GM03348 (cell line): Measurements from ENCODE around the gene MREG.
"Not testable (repeated sequence)": the region's sequence is repeated elsewhere in the genome, so short reads cannot be mapped to it uniquely, and the experiment has no call there.

Source experiments
- DNase-seq: peaks from one replicate; pipeline ENCODE4 v3.0.0; 2012; ENCODE audit warnings: low spot score

The MREG gene

DNA sequence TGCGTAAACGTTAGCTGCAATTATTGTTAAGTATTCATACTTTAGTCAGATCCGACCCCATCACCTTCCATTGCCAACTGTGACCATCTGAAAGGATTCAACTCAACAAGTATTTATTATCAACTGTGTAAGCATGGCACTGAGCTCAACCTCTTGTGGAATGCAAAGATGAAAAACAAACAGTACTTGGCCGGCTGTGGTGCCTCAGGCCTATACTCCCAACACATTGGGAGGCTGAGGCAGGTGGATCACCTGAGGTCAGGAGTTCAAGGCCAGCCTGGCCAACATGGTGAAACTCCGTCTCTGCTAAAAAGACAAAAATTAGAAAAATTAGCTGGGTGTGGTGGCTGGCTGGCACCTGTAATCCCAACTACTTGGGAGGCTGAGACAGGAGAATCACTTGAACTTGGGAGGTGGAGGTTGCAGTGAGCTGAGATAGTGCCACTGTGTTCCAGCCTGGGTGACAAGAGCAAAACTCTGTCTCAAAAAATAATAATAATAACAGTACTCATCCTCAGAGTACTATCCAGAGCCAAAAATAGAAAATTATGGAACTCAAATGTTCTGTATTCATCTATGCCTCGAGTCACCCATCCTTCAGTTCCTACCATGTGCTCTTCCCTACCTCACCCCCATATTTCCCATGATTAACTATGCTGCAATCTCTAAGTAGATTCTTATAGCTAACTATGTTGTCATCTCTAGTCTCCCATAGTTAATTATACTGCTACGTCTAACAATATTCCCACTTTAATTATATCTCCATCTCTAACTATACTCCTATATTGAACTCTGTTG lies 8.6 kb upstream of the MREG start:
- no peak for DNase-seq

DNA sequence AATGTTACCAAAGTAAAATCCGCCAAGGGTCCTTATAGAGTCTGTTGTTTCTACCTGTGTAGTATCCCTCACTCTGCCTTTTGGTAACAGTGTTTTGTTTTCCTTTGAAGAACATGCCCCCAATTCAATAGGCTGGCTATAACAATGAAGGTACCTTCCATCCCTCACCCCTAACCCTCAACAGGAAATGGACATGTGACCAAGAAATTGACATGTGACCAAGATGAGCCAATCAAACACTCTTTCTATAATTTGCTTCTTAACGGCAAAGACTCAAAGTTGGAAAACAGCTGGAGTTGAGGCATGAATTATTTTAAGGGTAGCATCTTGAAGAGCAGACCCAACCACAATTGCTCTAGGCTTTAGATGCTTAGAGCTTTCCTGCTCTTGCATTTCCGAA lies 5.4 kb upstream of the MREG start:
- no peak for DNase-seq

DNA sequence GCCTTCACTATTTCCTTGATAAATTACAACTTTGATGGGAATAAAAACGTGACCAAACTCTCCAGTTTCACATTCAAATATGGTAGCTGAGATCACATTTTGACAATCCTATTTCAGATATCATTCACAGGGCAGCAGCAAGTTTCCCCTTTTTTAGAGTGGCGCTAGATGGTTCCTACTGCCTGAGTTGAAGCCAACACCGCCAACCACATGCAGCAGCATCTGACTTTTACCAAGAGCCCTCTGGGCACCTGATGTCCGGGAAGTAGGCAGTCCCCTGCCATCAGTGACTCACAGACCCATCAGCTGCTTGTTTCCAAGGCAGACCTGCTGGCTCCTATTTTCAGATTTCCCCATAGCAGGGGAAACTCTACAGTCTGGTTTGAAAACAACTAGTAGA lies 4.0 kb upstream of the MREG start:
- DNase-seq, result no peak

DNA sequence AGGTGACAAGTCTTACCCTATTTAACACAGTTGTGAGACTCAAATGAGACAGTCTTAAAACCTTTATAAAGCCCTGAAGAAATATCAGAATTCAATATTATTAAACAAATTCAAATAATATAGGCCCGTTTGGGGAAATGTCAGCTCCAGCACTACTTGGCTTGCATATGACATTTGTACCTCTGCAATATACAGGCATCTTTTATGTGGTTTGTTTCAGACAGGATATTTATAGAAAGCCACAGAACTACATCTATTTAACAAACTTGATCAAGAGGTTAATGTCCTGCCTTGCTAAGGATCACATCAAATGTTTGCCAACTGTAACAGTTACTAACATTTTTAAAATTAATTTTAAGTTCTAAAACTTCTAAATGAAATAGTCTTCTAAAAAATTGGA lies 3.2 kb upstream of the MREG start:
- DNase-seq, result no peak

DNA sequence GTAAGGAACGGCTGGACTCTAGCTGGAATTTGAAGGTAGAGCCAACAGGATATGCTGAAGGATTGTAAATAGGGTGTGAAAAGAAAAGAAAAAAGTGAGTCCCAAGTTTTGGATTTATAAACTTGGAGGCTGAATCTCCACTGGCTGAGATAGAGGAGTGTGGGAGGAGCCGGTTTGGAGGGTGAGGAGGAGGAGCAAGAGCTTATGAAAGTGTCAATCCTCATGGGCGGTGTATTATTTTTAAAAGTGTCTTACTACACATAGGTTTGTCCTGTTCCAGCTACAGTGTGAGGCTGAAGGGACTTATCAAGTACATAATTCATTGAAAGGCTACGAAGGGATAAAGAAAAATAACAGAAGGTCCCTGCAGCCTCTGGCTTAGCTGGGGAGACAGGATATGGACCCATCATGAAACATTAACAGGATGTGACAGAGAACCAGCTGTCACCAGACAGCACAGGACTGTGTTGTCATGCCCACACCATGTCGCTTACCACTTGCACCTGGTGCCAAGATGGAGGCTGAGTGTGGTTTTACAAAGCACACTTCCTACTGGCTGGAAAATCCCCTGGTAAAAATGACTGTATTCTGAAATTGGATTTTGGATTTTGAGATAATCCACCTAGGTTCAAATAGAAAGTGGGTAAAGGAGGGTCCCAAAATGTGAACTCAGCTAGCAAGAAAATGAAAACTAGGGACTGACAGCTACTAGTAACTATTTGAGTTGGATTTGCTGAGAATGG lies 2.5 kb upstream of the MREG start:
- no peak for DNase-seq

DNA sequence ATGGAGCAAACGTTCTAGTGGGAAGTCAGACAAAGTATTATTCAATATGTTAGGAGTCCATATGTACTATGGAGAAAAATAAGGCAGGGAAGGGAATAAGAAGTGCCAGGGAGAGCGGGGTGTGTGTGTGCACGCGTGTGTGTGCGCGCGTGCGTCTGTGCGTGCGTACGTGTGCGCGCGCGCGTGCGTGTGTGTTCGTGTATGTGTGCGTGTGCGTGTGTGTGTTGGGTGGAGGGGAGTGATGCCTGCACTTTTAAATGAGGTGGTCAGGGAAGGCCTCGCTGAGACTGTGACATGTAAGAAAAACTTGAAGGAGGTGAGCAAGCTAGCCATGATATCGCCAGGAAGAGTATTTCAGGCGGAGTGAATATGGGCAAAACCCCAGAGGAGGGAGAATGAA lies 1.6 kb upstream of the MREG start:
- no peak for DNase-seq

DNA sequence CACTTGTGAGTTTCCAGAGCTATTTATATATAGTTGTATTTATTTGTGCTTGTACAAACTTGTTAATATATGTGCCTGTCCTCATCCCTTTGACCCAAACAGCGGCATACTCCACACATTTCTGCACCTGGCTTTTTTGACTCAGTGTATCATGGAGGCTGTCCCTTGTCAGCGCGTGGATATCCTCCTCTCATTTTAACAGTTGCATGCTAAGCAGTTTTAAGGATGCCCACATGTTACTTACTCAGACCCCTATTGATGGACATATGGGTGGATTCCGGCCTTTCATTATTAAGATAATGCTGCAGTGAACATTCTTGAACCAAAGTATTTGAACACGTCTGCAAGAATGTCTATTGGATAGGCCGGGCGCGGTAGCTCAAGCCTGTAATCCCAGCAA lies 655 bp upstream of the MREG start:
- DNase-seq, result no peak

DNA sequence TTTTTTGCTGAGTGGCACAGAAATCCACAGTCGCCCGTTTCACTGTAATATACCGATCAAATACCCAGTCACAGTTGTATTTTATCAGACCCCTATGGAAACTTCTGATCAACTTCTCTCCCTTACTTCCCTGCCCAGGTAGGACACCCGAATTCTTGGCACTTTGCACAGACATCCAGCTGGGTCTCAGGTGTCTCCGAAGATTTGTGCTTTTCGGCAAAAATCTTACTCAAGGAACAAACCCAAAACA lies 596 bp downstream of the MREG start:
- no peak for DNase-seq

DNA sequence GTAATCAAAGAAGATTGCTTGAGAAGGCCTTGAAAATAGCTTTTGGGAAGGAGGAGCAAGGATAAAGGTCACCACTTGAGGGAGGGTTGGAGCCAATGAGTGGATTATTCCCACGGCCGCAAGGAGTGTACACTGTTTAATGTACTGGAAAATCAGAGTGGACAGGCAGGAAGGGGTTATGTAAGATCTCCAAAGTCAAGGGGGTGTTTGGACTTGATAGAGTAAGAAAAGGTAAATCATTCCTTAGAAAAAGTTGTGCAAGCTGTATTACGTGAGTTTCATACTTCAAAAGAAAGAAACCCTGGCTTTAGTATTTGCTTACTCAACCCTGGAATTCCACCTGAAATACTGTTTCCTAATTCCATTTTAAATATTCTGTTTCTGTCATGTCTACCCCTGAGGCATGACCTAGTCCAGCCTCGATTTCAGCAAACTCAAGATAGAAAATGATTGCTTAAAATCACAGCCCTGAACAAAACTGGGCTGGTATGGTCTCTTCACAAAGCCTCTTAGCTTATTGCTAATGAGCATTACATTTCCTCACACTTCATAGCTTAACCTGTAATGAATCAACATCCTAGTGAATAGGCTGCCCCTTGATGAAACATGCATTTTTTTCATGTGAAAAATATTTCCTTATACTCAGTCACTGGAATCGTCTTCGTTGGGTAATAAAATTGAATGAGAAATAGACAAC lies 1.1 kb downstream of the MREG start:
- DNase-seq, result peak; percentile 40

DNA sequence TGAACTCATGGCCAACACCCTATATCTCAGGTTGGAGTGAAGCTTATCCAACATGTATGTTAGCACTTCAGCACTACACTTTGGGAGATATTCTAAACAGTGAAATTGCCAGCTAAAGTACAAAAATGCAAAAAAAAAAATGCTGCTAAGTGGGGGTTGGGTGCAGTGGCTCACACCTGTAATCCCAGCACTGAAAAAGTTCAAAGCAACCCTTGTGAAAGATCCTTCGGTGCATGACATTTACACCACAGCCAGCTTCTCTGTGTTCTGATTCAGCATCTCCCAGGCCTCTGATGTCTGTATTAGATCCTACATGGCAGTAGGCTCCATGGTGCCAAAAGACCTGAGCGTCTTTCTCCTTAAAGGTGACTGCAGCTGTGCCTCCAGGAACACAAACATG lies 4.1 kb downstream of the MREG start:
- DNase-seq, result not testable (repeated sequence)

DNA sequence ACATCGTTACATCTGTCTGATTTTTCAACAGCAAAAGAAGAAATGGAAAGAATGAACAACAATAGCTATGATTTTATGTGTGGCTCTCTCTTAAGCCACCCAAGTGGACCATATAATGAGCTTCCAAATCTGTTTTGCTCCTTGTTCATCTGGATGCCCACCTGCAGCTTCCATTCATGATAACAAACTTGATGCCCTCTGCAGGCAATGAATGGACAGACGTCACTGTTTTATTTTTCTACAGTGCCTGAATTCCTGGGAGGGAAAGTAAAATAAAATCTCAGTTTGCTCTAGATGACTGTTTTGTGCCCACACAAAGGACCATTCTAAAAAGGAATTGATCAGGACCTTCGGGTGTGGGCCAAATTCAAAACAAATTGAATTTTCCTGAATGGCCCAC lies 5.0 kb downstream of the MREG start:
- DNase-seq, result no peak

DNA sequence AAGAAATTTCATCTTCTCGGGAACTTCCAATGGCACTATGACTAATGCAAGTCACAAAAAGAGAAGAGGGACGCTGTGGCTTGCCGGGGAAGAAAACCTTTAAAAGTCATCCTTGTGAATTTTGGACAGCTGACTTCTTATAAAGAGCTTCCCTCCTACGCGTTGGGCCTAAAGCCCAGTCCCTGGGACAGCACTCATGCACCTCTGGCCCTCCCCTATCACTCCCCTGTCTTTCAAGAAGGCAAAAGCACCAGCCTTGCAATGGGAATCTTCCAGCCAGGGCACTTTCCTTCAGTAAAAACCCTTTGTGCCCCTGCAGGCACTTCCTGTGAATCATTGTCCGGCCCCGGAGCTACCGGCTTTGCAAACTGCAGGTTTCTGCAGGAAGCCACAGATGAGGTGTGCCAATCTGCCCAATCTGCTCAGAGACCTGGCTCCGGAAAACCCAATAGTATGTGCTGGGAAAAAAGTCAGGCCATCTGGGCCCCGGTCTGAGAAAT lies 7.1 kb downstream of the MREG start:
- no peak for DNase-seq

DNA sequence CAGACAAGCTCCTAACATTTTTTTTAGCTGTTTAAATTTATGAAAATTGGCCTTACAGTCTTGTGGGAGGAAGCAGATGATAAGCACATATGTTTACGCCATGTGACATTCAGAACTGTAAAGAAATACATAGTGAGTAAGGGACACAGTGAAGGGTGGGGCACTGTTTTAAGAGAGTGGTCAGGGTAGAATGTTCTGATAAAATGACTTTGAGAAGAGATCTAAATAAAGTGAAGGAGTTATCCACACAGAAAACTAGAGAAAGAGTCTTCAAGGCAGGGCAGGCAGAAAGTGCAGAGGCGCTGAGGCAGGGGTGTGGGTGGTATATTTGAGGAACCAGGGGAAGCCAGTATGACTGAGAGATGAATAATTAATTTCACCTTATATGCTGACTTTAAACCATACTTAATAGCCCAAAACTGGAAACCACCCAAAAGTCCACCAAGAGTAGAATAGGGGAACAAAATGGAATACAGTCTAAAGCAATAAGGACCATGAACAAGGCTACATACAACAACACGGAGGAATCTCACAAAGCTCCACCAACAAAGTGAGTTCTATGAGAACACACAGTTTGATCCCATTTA lies 8.6 kb downstream of the MREG start:
- DNase-seq, result no peak

DNA sequence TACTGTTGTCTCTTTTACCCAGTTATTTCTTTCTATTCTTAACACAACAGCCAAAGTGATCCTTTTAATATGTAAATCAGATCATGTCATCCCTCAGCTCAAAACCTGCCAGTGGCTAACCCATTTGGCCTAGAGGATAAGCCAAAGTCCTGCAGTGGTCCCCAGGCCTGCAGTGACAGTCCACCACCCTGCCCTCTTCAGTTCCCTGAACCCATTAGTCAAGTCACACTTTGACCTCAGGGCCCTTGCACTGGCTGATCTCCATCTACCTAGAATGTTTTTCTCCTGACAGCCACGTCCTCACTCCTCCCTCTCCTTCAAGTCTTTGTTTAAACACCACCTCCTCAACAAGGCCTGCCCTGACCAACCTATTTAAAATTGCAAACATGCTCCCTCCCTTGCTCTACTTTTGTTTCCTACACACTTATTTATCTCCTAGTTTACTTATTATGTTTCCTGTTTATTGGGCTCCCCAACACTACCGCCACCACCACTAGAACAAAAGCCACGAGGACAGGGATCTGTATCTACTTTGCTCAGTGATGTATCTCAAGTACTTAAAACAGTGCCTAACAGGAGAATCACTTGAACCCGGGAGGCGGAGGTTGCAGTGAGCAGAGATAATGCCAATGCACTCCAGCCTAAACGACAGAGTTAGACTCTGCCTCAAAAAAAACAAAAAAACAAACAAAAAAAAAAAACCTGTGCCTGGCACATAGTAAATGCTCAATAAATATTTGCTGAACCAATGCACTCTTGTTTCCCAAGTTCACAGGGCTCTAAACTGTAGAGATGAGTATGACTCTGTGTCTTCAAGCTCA lies 9.3 kb downstream of the MREG start:
- DNase-seq, result no peak

DNA sequence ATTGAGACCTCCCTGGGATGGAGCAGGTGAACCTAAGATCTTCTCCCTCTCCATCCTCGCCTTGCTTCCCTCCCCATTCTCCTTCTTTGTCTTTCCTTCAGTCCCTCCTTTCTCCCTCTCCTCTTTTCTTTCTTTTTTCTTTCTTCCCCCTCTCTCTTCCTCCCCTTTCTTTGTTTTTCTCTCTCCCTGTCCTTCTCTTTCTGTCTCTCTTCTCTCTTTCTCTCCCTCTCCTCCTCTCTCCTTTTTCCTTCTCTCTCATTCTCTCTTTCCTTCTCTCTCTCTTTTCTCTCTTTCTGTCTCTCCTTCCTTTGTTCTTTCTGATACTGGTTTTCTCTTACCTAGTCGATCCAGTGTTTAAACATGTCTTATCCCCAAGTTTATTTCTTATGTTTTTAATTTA lies 10.7 kb downstream of the MREG start:
- no peak for DNase-seq

DNA sequence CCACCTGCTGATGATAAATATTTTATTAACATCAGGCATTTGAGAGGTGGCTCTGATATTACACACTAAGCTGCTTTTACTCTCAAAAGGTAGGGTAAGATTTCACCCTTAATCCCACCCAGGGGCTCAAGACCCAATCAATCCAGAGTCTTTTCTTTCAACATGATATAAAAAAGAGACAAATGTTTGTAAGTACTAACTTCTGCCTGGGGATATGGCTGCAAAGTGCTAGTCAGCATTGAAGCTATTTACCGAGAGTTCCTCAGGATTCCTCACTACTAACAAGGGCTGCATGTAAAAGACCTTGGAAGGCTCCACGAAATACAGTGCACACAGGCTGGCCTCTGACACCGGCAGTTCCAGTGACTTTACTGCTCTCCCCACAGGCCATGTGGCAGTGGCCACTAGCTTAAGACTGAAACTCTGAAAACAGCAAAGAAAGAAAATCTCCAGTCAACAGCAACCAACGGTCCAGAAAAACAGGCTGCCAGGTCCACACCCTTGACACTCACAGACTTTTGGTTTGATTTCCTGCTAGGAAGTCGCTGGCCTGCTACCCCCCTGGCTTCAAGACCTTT lies 11.2 kb downstream of the MREG start:
- DNase-seq, result no peak

DNA sequence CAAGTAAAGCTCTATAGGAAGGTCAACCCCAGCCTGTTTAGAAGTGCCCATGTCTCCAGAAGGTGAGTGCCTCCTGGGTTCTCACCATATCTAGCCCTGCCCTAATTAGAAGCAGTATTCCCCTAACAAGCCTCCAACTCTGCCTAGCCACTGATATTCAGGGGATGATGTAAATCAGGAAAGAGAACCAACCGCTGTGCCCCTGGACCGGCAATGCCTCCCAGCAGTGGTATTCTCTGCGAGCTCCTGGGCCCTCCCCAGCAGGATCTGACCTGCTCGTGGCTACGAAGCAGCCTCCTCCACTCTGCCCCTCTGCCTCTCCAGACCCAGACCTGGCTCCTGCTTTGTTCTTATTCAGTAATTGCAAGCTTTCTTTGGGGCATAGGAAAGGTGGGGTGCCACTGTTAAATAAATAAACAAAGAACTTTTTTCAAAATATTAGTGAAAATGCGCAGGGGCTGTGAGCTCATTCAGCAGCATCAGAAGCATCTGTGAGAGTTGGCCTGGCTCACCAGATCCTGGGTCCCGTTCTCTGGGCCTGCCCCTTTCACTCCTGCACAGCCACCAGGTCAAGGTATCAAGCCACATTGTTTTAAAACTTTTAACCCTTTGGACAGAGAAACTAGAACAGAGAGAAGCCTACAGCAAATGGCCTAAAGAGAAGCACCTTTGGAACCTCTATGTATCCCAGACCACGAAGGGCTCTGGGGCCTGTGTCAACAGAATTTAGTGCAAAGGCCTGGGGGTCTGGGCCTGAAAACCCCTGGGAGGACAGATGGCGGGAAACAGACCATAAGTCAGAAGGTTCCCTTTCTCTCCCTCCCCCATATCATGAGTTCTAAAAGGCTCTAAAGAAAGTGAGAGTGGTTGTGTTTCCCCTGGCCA lies 11.9 kb downstream of the MREG start:
- DNase-seq, result no peak

DNA sequence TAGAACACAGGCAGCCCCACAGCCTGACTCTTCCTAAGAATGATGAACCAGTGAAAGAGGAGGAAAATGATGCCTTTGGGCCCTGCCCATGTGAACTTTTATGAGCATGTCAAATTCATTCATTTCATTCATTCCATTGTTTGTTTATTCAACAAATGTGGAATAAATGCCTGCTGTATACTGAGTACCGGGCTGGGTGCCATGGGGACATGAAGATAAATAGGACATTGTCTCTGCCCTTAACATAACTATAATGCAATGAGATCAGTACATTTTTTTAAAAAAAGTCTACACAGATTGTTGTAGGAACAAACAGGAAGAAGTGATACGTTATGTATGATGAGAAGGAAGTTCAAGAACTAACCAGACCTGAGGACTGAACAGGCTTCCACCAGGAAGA lies 14.7 kb downstream of the MREG start:
- no peak for DNase-seq

DNA sequence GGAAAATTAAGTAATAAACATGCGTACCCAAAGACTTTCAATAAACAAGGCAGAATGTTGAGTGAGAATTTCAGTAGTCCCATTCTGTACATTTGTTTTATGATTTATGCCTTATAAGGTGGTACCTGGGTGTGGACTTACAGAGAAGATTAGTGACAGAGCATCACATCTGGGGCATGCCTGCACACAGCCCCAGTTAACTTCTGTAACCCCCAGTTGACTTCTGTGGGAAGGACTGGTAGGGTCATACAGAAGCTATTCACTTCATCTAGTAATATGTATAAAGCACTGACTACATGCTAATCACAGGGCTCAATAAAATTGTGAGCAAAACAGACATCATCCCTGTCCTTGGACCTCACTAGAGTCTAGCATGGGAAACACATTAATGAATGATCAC lies 16.1 kb downstream of the MREG start:
- no peak for DNase-seq

DNA sequence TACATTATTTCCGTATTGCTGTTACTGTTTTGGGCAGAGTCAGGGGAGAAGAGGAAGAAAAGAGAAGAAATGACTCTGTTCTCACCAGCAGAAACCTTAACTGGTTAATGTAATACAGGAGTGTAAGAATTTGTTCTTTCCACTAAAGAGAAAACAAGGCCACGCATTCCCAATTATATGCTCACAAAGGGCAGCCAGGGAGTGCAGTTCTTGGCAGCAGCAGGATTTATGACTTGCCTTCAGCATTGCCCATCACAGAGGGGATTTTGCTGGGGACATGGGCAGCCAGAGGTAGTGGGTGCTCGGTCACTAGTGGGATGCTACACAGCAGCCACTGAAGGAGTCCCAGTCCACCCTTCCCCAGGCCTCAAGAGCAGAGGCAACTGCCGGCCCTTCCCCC lies 18.4 kb downstream of the MREG start:
- DNase-seq, result no peak
